Progenitor cell of endocrine pancreas (in vitro differentiated cells): ENCODE measurements around the gene ZNF469. TPM values are rescaled to one million over a fixed set of nuclear protein-coding genes. Genes with fewer than 3 reads are reported as not detected.

Experiments used
- DNase-seq: peaks from one replicate; pipeline ENCODE4 v3.0.0; 2021; ENCODE audit warnings: low spot score; ENCODE audit not compliant: unreplicated experiment
- H3K27ac Mint-ChIP-seq: 2 replicates; pipeline ENCODE4 v1.8.0; 2021; ENCODE audit warnings: mild to moderate bottlenecking, moderate library complexity, mixed read lengths
- H3K27me3 Mint-ChIP-seq: 2 replicates; pipeline ENCODE4 v1.8.0; 2021; ENCODE audit warnings: mixed read lengths
- H3K36me3 Mint-ChIP-seq: 2 replicates; pipeline ENCODE4 v1.8.0; 2022; ENCODE audit warnings: mixed read lengths; ENCODE audit not compliant: insufficient read depth
- H3K4me1 Mint-ChIP-seq: 2 replicates; pipeline ENCODE4 v1.8.0; 2021; ENCODE audit warnings: low read depth, mixed read lengths
- H3K4me3 Mint-ChIP-seq: 2 replicates; pipeline ENCODE4 v1.8.0; 2021; ENCODE audit warnings: low read depth, mild to moderate bottlenecking, moderate library complexity, mixed read lengths
- H3K9me3 Mint-ChIP-seq: 2 replicates; pipeline ENCODE4 v1.8.0; 2021; ENCODE audit warnings: low read depth, mixed read lengths
- total RNA-seq: library from RNA; stranded (reverse); gene quantifications from 2 replicates; pipeline ENCODE4 v1.2.1, GENCODE V29; 2021
- TF ChIP-seq, protein P1 (sequence below): fragments of 200-600 bp; sonication (generic); IDR thresholded peaks from one replicate; pipeline ENCODE4 v1.5.0; 2021; ENCODE audit warnings: antibody characterized with exemption, mild to moderate bottlenecking; ENCODE audit not compliant: unreplicated experiment

Gene ZNF469
- total RNA-seq, 1 donor from 2014 or later = 0.05 TPM

DNA sequence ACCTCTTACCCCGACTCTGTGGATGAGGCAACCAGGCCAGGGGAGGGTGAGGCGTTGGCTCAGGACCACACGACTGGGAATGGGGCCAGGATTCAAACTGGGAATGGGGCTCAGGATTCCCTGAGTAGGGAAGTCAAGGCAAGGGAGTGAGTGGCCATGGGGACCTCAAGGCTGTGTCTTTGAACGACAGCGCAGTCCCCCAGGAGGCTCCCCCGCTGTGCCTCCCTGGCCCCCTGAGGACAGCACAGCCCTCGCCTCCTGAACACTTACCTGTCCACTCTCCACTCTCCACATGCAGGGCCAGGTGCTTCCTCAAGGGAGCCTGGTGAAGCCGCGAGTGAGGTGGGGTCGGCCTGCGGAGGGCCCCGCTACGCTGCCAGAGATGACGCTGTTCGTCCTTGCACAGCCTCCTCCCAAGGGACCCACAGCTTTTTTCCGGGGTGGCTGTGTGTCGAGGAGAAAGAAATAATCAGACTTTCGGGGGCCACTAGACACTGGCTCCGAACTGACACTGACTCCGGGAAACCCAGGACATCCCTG is 6.9 kb downstream of the ZNF469 start:
- Mint-ChIP-seq H3K27me3 (peaks cover 61% of the 10 kb centered on the region), H3K27ac (no peak overlapping the region), H3K9me3 (no peaks in the 10 kb centered on the region), H3K36me3 (no peaks in the 10 kb centered on the region), H3K4me1 (no peaks in the 10 kb centered on the region), H3K4me3 (no peak overlapping the region)
- DNase-seq = no peak
- TF ChIP-seq, protein P1, sequence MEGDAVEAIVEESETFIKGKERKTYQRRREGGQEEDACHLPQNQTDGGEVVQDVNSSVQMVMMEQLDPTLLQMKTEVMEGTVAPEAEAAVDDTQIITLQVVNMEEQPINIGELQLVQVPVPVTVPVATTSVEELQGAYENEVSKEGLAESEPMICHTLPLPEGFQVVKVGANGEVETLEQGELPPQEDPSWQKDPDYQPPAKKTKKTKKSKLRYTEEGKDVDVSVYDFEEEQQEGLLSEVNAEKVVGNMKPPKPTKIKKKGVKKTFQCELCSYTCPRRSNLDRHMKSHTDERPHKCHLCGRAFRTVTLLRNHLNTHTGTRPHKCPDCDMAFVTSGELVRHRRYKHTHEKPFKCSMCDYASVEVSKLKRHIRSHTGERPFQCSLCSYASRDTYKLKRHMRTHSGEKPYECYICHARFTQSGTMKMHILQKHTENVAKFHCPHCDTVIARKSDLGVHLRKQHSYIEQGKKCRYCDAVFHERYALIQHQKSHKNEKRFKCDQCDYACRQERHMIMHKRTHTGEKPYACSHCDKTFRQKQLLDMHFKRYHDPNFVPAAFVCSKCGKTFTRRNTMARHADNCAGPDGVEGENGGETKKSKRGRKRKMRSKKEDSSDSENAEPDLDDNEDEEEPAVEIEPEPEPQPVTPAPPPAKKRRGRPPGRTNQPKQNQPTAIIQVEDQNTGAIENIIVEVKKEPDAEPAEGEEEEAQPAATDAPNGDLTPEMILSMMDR = no peak

DNA sequence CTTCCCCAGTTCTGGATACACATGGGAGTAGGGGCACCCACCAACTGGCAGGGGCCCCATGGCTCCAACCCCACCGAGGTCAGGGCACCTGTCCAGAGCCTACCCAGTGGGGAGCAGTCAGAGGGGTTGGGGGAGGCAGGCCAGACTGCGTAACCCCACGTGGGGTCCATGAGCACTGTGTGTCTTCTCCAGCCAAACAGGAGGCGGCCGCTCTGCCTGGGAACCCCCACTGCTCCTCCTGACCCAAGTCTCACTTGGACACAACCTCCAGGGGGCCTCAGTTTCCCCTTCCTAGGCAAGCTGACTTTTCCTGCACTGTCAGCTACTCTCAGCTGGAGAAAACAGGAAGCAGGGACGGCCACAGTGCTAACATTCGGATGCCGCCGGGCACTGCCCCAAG is 7.5 kb downstream of the ZNF469 start:
- Mint-ChIP-seq H3K4me1 (no peaks in the 10 kb centered on the region), H3K36me3 (no peaks in the 10 kb centered on the region), H3K9me3 (no peaks in the 10 kb centered on the region), H3K27ac (no peak overlapping the region), H3K4me3 (no peak overlapping the region), H3K27me3 (peaks cover 55% of the 10 kb centered on the region)
- TF ChIP-seq, protein P1 = no peak
- no peak for DNase-seq

DNA sequence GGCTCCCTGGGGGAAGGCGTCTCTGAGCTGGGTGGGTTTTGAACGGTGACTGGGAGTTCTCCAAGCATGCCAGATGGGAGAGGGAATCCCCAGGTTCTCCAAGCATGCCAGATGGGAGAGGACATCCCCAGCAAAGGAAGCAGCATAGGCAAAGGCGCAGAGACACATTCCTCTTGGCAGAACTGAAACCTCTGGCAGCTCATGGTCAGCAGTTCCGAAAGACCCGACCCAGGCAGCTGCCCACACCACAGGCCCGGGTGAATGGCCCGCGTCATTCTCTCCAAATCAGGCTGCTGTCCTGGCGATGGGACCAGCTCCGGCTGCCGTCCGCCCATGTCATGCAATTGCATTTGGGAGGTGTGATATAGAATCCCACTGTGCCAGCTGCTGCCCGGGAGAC is 8.0 kb downstream of the ZNF469 start:
- Mint-ChIP-seq H3K9me3 (no peaks in the 10 kb centered on the region), H3K4me3 (no peak overlapping the region), H3K27me3 (peaks cover 51% of the 10 kb centered on the region), H3K27ac (no peak overlapping the region), H3K4me1 (no peaks in the 10 kb centered on the region), H3K36me3 (no peaks in the 10 kb centered on the region)
- DNase-seq = no peak
- TF ChIP-seq, protein P1 = no peak

DNA sequence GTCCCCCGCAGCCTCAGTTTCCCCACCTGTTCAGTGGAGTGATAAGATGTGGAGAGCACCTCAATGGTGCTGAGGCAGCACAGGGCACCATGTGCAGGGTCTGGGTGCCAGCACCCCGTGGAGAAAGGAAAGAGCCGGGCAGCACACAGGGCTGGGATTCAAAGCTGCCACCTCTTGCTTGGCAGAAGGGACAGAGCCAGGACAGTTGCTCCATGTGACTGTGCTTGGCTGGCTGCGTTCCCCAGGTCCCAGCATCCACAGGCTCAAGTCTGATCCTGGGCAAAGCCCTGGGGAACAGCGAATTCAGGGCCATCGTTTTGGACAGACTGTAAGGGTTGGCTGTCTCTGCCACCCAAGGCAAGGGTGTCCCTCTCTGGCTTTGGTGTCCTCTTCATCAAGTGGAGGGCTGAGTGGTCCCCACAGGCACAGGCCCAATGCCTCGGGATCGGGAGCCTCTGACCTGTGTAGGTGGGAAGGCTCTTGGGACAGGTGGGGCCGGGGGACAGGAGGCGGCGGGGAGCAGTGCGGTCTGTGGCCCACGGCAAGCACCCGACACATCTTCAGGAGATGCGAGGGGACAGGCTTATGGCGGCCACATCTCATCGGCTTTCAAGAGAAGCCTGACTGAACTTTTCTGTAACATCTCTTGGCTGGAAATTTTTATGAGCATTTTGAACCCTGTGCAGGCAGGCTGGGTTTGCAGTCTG is 8.5 kb downstream of the ZNF469 start:
- no peak for DNase-seq
- no peaks in the 10 kb centered on the region for H3K4me1 Mint-ChIP-seq
- TF ChIP-seq, protein P1 = no peak
- H3K27ac Mint-ChIP-seq = no peak overlapping the region
- H3K36me3 Mint-ChIP-seq = no peaks in the 10 kb centered on the region
- H3K9me3 Mint-ChIP-seq = no peaks in the 10 kb centered on the region
- H3K27me3 Mint-ChIP-seq = peaks cover 47% of the 10 kb centered on the region
- no peak overlapping the region for H3K4me3 Mint-ChIP-seq

DNA sequence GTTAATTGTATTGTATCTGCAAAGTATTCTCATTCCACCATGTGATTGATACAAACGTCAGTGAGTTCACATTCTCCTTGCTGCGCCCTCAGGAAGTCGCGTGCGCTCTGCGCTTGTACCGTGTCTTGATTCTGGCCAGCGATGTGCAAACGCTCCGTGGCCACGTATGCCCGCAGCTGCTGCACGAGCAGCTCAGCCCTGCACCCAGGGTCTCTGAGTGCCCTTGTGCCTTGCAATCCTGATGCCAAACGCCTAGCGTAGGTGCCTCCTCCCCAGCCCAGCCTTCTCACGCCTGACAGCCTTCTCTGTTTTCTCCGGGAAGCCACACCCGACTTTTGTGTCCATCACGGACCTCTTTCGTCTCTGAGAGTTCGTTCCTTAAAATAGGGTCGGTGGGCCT is 9.4 kb downstream of the ZNF469 start:
- Mint-ChIP-seq H3K4me3 (no peak overlapping the region), H3K4me1 (no peaks in the 10 kb centered on the region), H3K9me3 (no peaks in the 10 kb centered on the region), H3K27me3 (peaks cover 42% of the 10 kb centered on the region), H3K27ac (no peak overlapping the region), H3K36me3 (no peaks in the 10 kb centered on the region)
- DNase-seq = no peak
- TF ChIP-seq, protein P1 = no peak
